Mesothelial cell of epicardium (in vitro differentiated cells): Measurements from ENCODE around the gene NAA40. TPM values are rescaled to one million over a fixed set of nuclear protein-coding genes. Genes with fewer than 3 reads are reported as not detected.

Experiments used
- DNase-seq, 2 experiments: peaks; one replicate each; pipeline ENCODE4 v3.0.0; 2021; ENCODE audit warnings: low spot score in 2 of 2; ENCODE audit not compliant: unreplicated experiment in 2 of 2
- H3K27ac Mint-ChIP-seq: 2 replicates; pipeline ENCODE4 v1.8.0; 2021; ENCODE audit warnings: mixed read lengths
- H3K27me3 Mint-ChIP-seq: 2 replicates; pipeline ENCODE4 v1.8.0; 2021; ENCODE audit warnings: low read depth, mixed read lengths
- H3K36me3 Mint-ChIP-seq: 2 replicates; pipeline ENCODE4 v1.8.0; 2021; ENCODE audit warnings: mixed read lengths
- H3K4me1 Mint-ChIP-seq: 2 replicates; pipeline ENCODE4 v1.8.0; 2021; ENCODE audit warnings: mixed read lengths
- H3K4me3 Mint-ChIP-seq: 2 replicates; pipeline ENCODE4 v1.8.0; 2021; ENCODE audit warnings: mild to moderate bottlenecking, moderate library complexity, mixed read lengths
- H3K9me3 Mint-ChIP-seq: 2 replicates; pipeline ENCODE4 v1.8.0; 2021; ENCODE audit warnings: mixed read lengths
- CTCF ChIP-seq: fragments of 200-600 bp; sonication (generic); IDR thresholded peaks from one replicate; pipeline ENCODE4 v1.5.0; 2021; ENCODE audit warnings: antibody characterized with exemption; ENCODE audit not compliant: unreplicated experiment
- total RNA-seq: library from RNA; stranded (reverse); gene quantifications from 3 replicates; pipeline ENCODE4 v1.2.1, GENCODE V29; 2021

The NAA40 gene
- total RNA-seq, 1 donor from 2014 or later, result 50.7 TPM

- Mint-ChIP-seq H3K27me3 (no peaks in the 10 kb centered on the region), H3K9me3 (no peaks in the 10 kb centered on the region), H3K4me3 (peak overlapping the region; percentile 61), H3K36me3 (peaks cover 14% of the 10 kb centered on the region), H3K27ac (no peak overlapping the region), H3K4me1 (peaks cover 34% of the 10 kb centered on the region)
- peak; percentile 77 to 82 for DNase-seq
- TF ChIP-seq CTCF, result no peak
These were observed 60.7 kb downstream of the NAA40 start for GRCh38 chr11:63999349-64000025.

GRCh38 chr11:64000026-64000739 is 61.4 kb downstream of the NAA40 start:
- no peaks in the 10 kb centered on the region for H3K27me3 Mint-ChIP-seq
- no peak overlapping the region for H3K27ac Mint-ChIP-seq
- H3K4me3 Mint-ChIP-seq, result peak overlapping the region; percentile 61
- H3K36me3 Mint-ChIP-seq, result peaks cover 9% of the 10 kb centered on the region
- peak; percentile 89 for TF ChIP-seq CTCF
- peaks cover 34% of the 10 kb centered on the region for H3K4me1 Mint-ChIP-seq
- no peaks in the 10 kb centered on the region for H3K9me3 Mint-ChIP-seq
- peak in 1 of 2 experiments; percentile 84 for DNase-seq

- Mint-ChIP-seq H3K27ac (no peak overlapping the region), H3K27me3 (peaks cover 2% of the 10 kb centered on the region), H3K36me3 (peaks cover 9% of the 10 kb centered on the region), H3K9me3 (no peaks in the 10 kb centered on the region), H3K4me3 (no peak overlapping the region), H3K4me1 (peaks cover 34% of the 10 kb centered on the region)
- no peak for TF ChIP-seq CTCF
- no peak for DNase-seq
These were observed 62.1 kb downstream of the NAA40 start for GRCh38 chr11:64000740-64001483.

- no peak for TF ChIP-seq CTCF
- Mint-ChIP-seq H3K9me3 (no peaks in the 10 kb centered on the region), H3K4me1 (peaks cover 41% of the 10 kb centered on the region), H3K36me3 (peaks cover 9% of the 10 kb centered on the region), H3K4me3 (peak overlapping the region; percentile 30), H3K27ac (peak overlapping the region; percentile 60), H3K27me3 (peaks cover 10% of the 10 kb centered on the region)
- peak in 1 of 2 experiments; percentile 67 for DNase-seq
These were observed 63.0 kb downstream of the NAA40 start for GRCh38 chr11:64001484-64002420.
